GM21526 (cell line): ENCODE results near the gene DDIT3.
"Not testable (repeated sequence)": the region's sequence is repeated elsewhere in the genome, so short reads cannot be mapped to it uniquely, and the experiment has no call there.

Source experiments
- ATAC-seq: cut with Tn5 transposase; IDR thresholded peaks from one replicate; pipeline ENCODE4 v1.9.1; 2021; ENCODE audit warnings: moderate library complexity; ENCODE audit not compliant: unreplicated experiment, low FRiP score

Gene DDIT3

DNA sequence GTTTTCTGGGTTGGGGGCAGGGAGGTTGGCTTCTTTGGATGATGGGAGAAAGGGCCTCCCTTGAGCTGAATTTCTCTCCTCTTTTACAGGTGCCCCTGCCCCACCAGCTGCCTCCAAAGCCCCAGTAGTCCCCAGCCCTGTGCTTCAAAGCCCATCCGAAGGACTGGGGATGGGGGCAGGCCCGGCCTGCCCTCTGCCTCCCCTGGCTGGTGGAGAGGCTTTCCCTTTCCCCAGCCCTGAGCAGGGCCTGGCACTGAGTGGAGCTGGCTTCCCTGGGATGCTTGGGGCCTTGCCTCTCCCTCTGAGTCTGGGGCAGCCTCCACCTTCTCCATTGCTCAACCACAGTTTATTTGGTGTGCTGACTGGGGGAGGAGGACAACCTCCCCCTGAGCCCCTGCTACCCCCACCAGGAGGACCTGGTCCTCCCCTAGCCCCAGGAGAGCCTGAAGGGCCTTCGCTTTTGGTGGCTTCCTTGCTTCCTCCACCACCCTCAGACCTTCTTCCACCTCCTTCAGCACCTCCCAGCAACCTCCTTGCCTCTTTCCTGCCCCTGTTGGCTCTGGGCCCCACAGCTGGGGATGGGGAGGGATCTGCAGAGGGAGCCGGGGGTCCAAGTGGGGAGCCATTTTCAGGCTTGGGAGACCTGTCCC, 6.3 kb upstream of the DDIT3 start:
- no peak for ATAC-seq

DNA sequence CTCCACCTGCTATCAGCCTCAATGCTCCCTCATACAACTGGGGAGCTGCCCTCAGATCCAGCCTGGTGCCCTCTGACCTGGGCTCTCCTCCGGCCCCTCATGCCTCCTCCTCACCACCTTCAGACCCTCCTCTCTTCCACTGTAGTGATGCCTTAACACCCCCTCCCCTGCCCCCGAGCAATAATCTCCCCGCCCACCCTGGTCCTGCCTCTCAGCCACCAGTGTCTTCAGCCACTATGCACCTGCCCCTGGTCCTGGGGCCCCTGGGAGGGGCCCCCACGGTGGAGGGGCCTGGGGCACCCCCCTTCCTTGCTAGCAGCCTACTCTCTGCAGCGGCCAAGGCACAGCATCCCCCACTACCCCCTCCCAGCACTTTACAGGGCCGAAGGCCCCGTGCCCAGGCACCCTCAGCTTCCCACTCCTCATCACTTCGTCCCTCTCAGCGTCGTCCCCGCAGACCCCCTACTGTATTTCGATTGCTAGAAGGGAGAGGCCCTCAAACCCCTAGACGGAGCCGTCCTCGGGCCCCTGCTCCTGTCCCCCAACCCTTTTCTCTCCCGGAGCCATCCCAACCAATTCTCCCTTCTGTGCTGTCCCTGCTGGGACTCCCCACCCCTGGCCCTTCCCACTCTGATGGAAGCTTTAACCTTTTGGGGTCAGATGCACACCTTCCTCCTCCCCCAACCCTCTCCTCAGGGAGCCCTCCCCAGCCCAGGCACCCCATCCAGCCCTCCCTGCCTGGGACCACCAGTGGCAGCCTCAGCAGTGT, 5.5 kb upstream of the DDIT3 start:
- no peak for ATAC-seq

DNA sequence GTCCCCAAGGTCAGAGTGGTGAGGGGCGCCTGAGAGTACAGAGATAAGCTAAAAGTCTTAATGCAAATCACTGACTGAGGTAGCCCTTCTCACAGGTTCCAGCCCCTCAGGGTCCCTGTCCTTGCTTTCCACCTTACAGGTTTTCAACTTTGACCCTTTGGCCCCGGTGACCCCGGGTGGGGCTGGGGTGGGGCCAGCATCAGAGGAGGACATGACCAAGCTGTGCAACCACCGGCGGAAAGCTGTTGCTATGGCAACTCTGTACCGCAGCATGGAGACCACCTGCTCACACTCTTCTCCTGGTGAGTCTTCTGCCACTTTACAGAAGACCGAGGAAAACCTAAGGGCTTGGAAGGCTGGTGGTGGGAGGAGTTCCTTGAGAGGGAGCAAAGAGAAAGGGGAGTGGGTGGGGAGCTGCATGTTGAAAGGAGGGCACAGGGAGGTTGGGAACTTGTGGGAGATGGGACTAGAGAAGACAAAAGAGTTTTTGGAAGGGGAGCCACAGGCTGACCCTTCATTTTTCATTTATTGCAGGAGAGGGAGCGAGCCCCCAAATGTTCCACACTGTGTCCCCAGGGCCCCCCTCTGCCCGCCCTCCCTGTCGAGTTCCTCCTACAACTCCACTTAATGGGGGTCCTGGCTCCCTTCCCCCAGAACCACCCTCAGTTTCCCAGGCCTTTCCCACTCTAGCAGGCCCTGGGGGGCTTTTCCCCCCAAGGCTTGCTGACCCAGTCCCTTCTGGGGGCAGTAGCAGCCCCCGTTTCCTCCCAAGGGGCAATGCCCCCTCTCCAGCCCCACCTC, 4.7 kb upstream of the DDIT3 start:
- ATAC-seq: no peak

DNA sequence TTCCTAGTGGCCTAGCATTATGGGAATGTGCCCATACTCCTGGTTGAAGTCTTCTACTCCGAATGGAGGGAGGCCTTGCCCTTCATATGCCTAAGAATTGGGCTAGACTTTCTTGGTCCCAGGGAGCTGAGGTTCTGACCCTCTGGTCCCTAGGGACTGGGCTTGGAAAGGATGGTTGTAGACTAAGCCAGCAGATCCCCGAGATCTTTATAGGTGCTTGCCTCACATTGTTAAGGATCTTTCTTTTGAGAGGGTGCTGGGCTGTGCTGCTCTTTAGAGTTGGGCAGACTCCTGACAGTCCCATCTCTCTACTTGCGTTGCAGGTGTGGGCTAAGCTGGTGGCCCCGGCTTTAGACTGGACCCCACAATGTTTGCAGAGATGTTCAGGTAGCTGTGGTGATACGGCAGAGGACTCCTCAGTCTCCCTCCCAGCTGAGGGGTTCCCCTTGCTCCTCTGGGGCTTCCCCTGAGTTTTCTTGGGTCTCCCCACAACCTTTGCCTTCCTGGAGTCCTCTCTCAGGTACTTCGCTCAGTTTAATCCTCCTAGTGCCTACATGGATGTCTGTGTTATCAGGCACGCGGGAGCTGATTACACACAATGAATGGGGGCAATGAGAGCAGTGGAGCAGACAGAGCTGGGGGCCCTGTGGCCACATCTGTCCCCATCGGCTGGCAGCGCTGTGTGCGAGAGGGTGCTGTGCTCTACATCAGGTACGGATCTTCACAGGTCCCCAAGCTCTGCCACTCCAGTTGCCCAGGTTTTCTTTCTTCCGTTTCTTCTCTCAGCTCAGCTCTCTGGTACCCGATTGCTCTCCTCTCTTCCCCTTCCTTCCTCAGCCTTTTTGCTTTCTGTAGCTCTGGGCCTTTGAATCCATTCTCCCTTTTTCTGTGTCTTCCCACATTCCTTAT, 3.6 kb upstream of the DDIT3 start:
- no peak for ATAC-seq

DNA sequence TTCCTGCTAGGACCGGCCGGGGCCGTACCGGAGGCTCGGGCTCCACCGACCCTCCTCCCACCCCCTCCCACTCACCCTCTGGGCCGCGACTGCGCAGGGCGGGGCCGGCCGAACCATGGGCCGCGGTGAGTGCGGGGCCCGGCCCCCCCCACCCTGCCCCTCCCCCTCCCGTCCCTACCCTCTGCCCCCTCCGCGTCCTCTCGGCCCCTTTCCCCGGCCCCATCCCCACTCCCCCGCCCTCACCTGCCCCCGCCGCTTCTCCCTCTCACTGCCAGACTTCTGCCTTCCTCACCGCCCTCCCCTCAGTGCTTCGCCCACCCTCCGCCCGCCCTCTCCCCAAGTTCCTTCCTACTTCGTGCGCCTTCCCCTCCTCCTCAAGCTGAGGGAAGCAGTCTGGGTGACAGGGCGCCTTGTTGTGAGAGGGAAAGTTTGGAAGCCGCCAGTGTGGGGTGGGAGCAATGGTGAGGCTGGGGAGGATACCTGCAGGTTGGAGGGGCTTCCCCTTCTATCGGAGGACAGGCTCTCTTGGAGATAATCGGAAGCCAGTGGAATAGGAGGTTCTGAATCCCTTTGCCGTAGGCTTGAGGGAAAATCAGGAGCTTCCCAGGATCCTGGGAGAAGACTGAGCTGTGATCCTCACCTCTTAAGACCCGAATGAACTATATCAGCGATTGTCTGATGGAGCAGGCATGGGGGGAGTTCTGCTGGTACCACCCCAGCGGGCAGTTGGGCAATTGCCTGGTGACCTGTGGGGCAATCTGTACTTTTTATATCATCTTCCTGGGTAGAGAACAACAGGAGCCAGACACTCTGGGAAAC, 2.8 kb upstream of the DDIT3 start:
- ATAC-seq: no peak

DNA sequence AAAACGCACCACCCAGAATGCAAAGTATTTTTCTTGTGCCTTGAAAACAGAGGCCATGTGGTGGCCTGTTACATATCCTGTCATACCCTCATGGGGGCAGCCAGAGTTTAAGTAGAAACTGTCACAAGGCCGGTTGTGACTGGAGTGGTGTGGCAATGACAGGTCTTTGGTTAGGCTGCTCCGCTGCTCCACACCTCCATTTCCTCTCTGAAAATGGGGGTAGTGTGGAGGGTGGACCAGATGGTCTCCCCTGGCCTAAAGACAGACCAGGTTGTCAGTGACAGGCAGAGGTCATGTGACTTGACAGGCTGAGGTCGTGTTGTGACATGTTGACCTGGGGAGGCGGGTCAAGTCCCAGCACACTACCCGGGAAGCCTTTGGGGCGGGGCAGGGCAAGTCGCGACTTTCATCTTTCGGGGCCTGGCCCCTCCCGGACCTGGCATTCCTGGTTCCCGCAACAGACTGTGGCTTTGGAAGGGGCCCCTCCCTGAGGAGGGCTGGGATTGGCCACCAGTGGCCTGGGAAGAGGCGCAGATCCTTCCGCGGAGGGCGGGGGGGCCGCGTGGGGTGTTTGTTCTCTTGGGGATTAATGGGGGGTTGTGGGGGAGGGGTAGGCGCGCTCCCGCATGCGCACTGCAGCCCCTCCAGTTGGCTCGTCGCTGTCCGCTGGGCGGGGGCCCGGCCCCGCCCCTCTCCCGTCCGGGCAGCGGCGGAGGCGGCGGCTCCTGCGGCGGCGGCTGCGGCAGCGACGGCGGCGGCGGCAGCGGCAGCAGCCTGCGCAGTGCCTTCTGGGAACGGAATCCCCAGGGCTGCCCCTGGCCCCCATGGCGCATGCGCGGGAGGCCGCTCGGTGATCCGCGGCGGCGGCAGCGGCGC, 1.9 kb upstream of the DDIT3 start, which contains the start of gene MBD6:
Gene MBD6, plus strand, starts transcription at position 814 of the 876 bp plus-strand sequence. CDS start 1,480 bp downstream, outside the sequence.
- peak; percentile 37 for ATAC-seq

DNA sequence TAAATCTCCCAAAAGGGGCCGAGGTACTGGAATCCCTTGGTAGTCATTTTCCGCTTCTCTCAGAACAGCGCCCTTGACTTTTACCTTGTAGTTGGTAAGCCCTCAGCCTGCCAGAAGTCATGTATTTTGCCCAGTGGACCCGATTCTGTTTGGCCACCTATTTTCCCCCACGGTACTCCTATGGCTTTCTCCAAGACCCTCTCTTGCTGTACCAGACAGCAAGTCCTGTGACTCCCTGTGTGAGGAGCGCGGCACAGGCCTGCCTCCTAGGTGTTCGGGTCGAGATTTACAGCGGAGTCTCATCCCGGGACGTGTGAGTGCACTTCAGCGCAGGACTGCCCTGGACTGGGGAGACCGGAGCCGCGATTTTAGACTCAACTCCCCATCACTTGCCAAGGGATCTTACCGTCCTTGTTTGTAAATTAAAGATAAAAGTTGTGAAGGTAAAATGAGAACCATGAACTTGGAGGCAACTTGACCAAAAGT, 1.3 kb upstream of the DDIT3 start:
- ATAC-seq: no peak

DNA sequence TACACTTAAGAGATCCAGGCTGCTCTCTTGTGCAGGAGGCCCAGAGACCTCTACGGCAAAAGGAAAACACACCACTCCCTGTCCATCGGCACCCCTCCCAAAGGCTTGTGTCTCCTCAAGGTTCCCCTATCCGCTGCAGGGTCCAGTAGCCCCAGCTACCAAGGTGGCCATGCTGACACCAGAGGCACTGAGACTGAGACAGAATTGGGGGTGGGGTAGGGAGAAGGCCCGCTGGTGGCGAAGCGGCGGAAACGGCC, 590 bp downstream of the DDIT3 start:
- ATAC-seq: peak; percentile 4

DNA sequence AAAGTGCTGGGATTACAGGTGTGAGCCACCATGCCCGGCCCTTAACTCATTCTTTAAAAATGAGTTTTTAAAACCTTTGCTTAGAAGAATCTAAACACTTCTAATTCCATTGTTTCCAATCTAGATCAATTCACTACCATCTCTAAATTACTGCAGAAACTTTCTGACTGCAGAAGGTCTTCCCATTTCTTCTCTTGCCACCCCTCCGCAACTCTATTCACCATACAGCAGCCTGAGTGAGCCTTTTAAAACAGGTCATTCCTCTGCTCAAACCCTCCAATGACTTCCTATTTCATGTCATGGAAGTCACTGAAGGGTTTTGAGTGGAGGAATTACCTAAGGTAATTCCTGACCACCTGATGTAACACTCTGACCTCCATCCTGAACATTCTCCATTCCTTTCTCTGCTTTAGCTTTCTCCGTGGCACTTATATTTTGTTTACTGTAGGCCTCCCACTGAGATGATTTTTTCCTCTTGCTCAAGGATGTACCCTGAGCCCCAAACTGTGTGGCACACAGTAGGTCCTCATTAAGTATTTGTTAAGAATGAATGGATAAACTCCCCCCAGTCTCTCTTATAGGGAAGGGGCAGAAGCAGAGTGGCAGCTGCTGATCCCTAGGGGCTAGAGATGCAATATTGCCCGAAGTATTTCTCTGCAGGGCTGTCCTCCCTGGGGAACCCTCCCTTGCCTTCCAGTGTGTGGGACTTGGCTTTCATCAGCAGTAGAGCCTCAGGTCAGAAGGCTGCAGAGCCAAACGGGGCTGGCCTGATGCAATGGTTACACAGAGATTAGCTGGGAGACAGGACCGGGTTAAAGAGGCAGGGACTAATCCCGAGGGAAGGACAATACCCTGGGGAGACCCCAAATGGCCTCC, 1.2 kb downstream of the DDIT3 start:
- ATAC-seq: no peak

DNA sequence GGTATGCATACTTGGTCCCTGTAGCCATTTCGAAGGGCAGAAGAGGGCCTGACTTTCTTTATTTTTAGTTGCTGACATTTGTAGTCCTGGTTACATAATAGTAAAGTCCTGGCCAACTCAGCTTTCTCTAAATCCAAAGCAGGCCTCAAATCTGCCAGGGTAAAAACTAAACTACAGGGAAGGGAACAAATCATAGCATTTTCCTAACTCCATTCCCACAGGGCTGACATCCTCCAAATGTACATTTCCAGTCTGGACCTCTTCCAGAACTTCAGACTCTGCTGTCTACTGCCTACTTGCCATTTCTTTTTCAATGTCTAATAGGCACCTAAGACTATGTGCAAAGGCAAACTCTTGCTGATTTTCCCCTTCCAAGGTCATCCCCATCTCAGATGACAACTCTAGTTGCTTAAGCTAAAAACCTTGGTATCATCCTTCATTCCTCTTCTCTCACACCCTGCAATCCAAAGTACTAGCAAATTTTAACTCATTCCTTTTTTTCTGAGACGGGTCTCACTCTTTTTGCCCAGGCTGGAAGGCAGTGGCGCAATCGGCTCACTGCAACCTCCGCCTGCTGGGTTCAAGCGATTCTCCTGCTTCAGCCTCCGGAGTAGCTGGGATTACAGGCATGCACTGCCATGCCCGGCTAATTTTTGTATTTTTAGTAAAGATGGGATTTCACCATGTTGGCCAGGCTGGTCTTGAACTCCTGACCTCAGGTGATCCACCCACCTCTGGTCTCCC, 2.0 kb downstream of the DDIT3 start:
- ATAC-seq: no peak

DNA sequence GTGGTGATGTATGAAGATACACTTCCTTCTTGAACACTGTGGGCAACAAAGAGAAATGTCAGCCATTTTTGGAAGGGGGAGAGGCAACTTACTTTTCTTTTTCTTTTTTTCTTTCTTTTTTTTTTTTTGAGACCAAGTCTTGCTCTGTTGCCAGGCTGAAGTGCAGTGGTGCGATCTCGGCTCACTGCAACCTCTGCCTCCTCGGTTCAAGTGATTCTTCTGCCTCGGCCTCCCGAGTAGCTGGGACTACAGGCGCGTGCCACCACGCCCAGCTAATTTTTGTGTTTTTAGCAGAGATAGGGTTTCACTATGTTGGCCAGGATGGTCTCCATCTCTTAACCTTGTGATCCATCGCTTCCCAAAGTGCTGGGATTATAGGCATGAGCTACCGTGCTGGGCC, 2.6 kb downstream of the DDIT3 start:
- ATAC-seq: not testable (repeated sequence)

DNA sequence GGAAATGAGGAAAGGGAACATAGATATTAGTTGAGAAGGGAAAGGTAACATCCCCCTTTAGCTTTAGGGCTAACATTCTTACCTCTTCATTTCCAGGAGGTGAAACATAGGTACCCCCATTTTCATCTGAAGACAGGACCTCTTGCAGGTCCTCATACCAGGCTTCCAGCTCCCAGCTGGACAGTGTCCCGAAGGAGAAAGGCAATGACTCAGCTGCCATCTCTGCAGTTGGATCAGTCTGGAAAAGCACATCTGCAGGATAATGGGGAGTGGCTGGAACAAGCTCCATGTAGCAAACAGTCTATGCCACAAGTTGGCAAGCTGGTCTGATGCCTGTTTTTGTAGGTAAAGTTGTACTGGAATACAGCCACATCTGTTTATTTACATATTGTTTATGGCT, 3.1 kb downstream of the DDIT3 start:
- no peak for ATAC-seq

DNA sequence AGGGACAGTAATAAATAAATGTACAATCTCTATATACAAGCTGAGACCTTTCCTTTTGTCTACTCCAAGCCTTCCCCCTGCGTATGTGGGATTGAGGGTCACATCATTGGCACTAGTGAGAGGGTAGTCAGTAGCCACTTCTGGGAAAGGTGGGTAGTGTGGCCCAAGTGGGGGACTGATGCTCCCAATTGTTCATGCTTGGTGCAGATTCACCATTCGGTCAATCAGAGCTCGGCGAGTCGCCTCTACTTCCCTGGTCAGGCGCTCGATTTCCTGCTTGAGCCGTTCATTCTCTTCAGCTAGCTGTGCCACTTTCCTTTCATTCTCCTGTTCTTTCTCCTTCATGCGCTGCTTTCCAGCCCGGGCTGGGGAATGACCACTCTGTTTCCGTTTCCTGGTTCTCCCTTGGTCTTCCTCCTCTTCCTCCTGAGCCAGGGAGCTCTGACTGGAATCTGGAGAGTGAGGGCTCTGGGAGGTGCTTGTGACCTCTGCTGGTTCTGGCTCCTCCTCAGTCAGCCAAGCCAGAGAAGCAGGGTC, 3.6 kb downstream of the DDIT3 start:
- ATAC-seq: no peak

DNA sequence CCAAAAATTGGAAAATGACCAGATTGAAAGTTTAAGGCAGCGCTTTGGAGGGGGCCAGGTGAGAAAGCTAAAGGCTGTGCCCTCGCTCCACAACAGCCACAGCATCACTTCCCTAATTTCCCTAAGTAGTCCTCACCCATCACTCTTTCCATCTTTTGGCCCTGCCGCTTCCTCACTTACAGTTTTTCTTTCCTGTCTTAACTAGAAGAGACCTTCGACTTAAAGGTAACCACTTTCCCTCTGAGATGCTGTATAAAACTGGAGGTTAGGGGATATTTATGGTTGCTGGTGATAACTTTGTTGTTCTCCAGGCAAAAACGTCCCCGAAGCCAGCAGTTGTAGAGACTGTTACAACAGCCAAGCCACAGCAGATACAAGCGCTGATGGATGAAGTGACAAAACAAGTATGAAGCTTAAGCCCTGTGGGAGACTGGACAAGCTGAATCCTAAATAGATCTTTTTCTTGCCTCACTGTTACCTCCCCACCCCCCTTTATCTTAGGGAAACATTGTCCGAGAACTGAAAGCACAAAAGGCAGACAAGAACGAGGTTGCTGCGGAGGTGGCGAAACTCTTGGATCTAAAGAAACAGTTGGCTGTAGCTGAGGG, 4.3 kb downstream of the DDIT3 start:
- ATAC-seq: no peak

DNA sequence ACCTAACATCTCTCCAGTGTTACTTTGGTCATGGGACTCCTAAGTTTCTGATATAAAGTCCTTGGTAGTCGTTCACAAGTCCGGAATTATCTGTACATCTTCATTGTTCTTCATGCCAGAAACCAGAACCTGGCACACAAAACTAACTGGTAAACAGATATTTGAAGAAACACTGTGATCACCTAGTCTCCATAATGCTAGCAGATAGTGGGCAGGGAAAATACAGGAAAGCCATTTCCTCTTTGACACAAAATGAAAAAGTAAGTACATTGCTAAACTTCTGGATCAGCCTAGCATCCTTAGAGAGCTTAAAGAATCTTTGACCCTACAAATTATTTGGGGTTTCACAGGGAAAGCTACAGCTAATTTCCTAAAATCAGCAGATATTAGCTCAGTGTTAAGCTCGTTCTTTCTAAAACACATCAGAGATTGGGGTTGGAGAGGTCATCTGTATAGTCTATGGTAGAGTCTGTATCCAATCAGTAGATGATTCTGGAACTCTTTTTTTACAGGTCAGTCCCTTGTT, 4.8 kb downstream of the DDIT3 start:
- no peak for ATAC-seq
